CD4-positive, CD25-positive, alpha-beta regulatory T cell (primary cell): Measurements from ENCODE around the gene CAPG. TPM values are rescaled to one million over a fixed set of nuclear protein-coding genes. Genes with fewer than 3 reads are reported as not detected.
A peak's percentile ranks its signal among the peaks of the same experiment; 100 is the strongest.
"Not testable (repeated sequence)": the region's sequence is repeated elsewhere in the genome, so short reads cannot be mapped to it uniquely, and the experiment has no call there.

Source experiments
- ATAC-seq, 2 donors: fragments of 150-1000 bp; cut with Tn5 transposase; one replicate each; pipeline ENCODE4 v1.10.0; 2021; ENCODE audit warnings: low read depth in 2 of 2, moderate number of reproducible peaks in 2 of 2, moderate library complexity in 1 of 2
- DNase-seq, 3 donors: peaks; one replicate each; pipeline versions ENCODE4 v3.0.0 to v3.0.0-alpha.2; 2012 to 2022; ENCODE audit warnings: mixed read lengths in 1 of 3
- H3K27ac ChIP-seq: one replicate; pipeline ENCODE4 v1.7.0; 2013; ENCODE audit warnings: mild to moderate bottlenecking, low read length; ENCODE audit not compliant: insufficient read depth, poor library complexity, severe bottlenecking
- H3K27me3 ChIP-seq: one replicate; pipeline ENCODE4 v1.7.0; 2013; ENCODE audit warnings: low read length; ENCODE audit not compliant: control insufficient read depth, insufficient read depth
- H3K36me3 ChIP-seq: one replicate; pipeline ENCODE4 v1.7.0; 2013; ENCODE audit warnings: mild to moderate bottlenecking, low read length, moderate library complexity; ENCODE audit not compliant: control insufficient read depth, insufficient read depth
- H3K4me1 ChIP-seq: 2 replicates; pipeline ENCODE4 v1.7.0; 2013; ENCODE audit warnings: mild to moderate bottlenecking, low read length; ENCODE audit not compliant: insufficient read depth, control insufficient read depth, poor library complexity, severe bottlenecking
- H3K4me3 ChIP-seq: one replicate; pipeline ENCODE4 v1.7.0; 2013; ENCODE audit warnings: low read depth, mild to moderate bottlenecking, low read length, moderate library complexity
- H3K9me3 ChIP-seq, 2 experiments: 1 replicate in 1 of 2; 2 replicates in 1 of 2; pipeline ENCODE4 v1.7.0; 2013; ENCODE audit warnings: low read length in 2 of 2, mild to moderate bottlenecking in 1 of 2, moderate library complexity in 1 of 2; ENCODE audit not compliant: control insufficient read depth in 2 of 2
- H3K27ac Mint-ChIP-seq, 3 donors: one replicate each; pipeline ENCODE4 v1.8.0; 2020 to 2022; ENCODE audit warnings: mild to moderate bottlenecking in 3 of 3, mixed read lengths in 3 of 3, moderate library complexity in 2 of 3
- H3K27me3 Mint-ChIP-seq: one replicate; pipeline ENCODE4 v1.8.0; 2022; ENCODE audit warnings: mild to moderate bottlenecking, mixed read lengths
- H3K36me3 Mint-ChIP-seq: one replicate; pipeline ENCODE4 v1.8.0; 2020; ENCODE audit warnings: mixed read lengths
- H3K4me1 Mint-ChIP-seq, 4 donors: one replicate each; pipeline ENCODE4 v1.8.0; 2020 to 2022; ENCODE audit warnings: mixed read lengths in 4 of 4, mild to moderate bottlenecking in 1 of 4
- H3K4me3 Mint-ChIP-seq, 4 donors: one replicate each; pipeline ENCODE4 v1.8.0; 2020 to 2022; ENCODE audit warnings: mild to moderate bottlenecking in 4 of 4, mixed read lengths in 4 of 4, moderate library complexity in 3 of 4
- H3K9me3 Mint-ChIP-seq, 7 donors: one replicate each; pipeline ENCODE4 v1.8.0; 2020 to 2022; ENCODE audit warnings: mixed read lengths in 7 of 7, mild to moderate bottlenecking in 3 of 7, moderate library complexity in 2 of 7
- polyA plus RNA-seq, 4 donors: library from polyadenylated mRNA; unstranded; fragments of 300-500 nt; fragmentation: Illumina TruSeq; gene quantifications; one replicate each; pipeline ENCODE4 v1.2.3, GENCODE V29; 2021
- total RNA-seq: library from RNA; stranded (reverse); gene quantifications from one replicate; pipeline ENCODE4 v1.2.3, GENCODE V29; 2022

The CAPG gene
- total and polyA plus RNA-seq, 5 donors from 2014 or later, result 19.9 to 74.7 (median 44.5) TPM

GRCh38 chr2:85371045-85371444, 39.1 kb downstream of the CAPG start:
- H3K9me3 Mint-ChIP-seq, result peaks cover 0 to 2% (median 0%) of the 10 kb centered on the region in 7 donors
- Histone ChIP-seq H3K4me1 (no peaks in the 10 kb centered on the region), H3K27me3 (no peaks in the 10 kb centered on the region), H3K9me3 (no peaks in the 10 kb centered on the region), H3K36me3 (peaks cover 15% of the 10 kb centered on the region), H3K27ac (no peak overlapping the region), H3K4me3 (no peak overlapping the region)
- H3K36me3 Mint-ChIP-seq, result peaks cover 41% of the 10 kb centered on the region
- H3K27ac Mint-ChIP-seq, result no peak overlapping the region
- DNase-seq (no peak), ATAC-seq (no peak)
- no peaks in the 10 kb centered on the region for H3K27me3 Mint-ChIP-seq
- peaks cover 0 to 7% (median 3%) of the 10 kb centered on the region in 4 donors for H3K4me1 Mint-ChIP-seq
- no peak overlapping the region for H3K4me3 Mint-ChIP-seq

- Histone ChIP-seq H3K27ac (no peak overlapping the region), H3K9me3 (no peaks in the 10 kb centered on the region), H3K4me3 (no peak overlapping the region), H3K27me3 (no peaks in the 10 kb centered on the region), H3K4me1 (no peaks in the 10 kb centered on the region), H3K36me3 (peaks cover 15% of the 10 kb centered on the region)
- H3K4me1 Mint-ChIP-seq, result no peaks in the 10 kb centered on the region
- H3K27ac Mint-ChIP-seq, result no peak overlapping the region
- peaks cover 0 to 2% (median 0%) of the 10 kb centered on the region in 7 donors for H3K9me3 Mint-ChIP-seq
- no peak for DNase-seq
- no peaks in the 10 kb centered on the region for H3K27me3 Mint-ChIP-seq
- peaks cover 34% of the 10 kb centered on the region for H3K36me3 Mint-ChIP-seq
- no peak for ATAC-seq
- H3K4me3 Mint-ChIP-seq, result no peak overlapping the region
Measured at GRCh38 chr2:85369500-85369899, 40.7 kb downstream of the CAPG start.

- H3K36me3 Mint-ChIP-seq, result peaks cover 32% of the 10 kb centered on the region
- H3K4me1 Mint-ChIP-seq, result no peaks in the 10 kb centered on the region
- no peak overlapping the region for H3K4me3 Mint-ChIP-seq
- no peaks in the 10 kb centered on the region for H3K27me3 Mint-ChIP-seq
- no peak overlapping the region for H3K27ac ChIP-seq
- no peak overlapping the region for H3K4me3 ChIP-seq
- peaks cover 0 to 1% (median 0%) of the 10 kb centered on the region in 7 donors for H3K9me3 Mint-ChIP-seq
- ATAC-seq (no peak), DNase-seq (no peak)
- H3K27me3 ChIP-seq, result no peaks in the 10 kb centered on the region
- H3K4me1 ChIP-seq, result no peaks in the 10 kb centered on the region
- H3K27ac Mint-ChIP-seq, result no peak overlapping the region
- H3K9me3 ChIP-seq, result no peaks in the 10 kb centered on the region
- peaks cover 15% of the 10 kb centered on the region for H3K36me3 ChIP-seq
Measured at GRCh38 chr2:85368921-85369320, 41.2 kb downstream of the CAPG start.

- Mint-ChIP-seq H3K9me3 (peaks cover 0 to 1% (median 0%) of the 10 kb centered on the region in 7 donors), H3K4me1 (peaks cover 0 to 2% (median 0%) of the 10 kb centered on the region in 4 donors), H3K27ac (no peak overlapping the region), H3K4me3 (no peak overlapping the region), H3K36me3 (peaks cover 35% of the 10 kb centered on the region), H3K27me3 (no peaks in the 10 kb centered on the region)
- ATAC-seq (no peak), DNase-seq (no peak)
- Histone ChIP-seq H3K36me3 (peaks cover 27% of the 10 kb centered on the region), H3K27ac (no peak overlapping the region), H3K27me3 (no peaks in the 10 kb centered on the region), H3K4me3 (no peak overlapping the region), H3K9me3 (no peaks in the 10 kb centered on the region), H3K4me1 (no peaks in the 10 kb centered on the region)
Measured at GRCh38 chr2:85367180-85367579, 43.0 kb downstream of the CAPG start.

- not testable (repeated sequence) for H3K27ac ChIP-seq, DNase-seq, H3K4me3 ChIP-seq, H3K27me3 ChIP-seq, H3K9me3 ChIP-seq, H3K4me1 ChIP-seq, ATAC-seq, H3K9me3 Mint-ChIP-seq, H3K27me3 Mint-ChIP-seq, H3K27ac Mint-ChIP-seq, H3K4me3 Mint-ChIP-seq
- H3K36me3 Mint-ChIP-seq, result peaks cover 43% of the 10 kb centered on the region
- H3K4me1 Mint-ChIP-seq, result peaks cover 0 to 13% (median 8%) of the 10 kb centered on the region in 4 donors
- peaks cover 29% of the 10 kb centered on the region for H3K36me3 ChIP-seq
Measured at GRCh38 chr2:85362653-85363387, 47.3 kb downstream of the CAPG start.

- H3K27me3 Mint-ChIP-seq, result no peaks in the 10 kb centered on the region
- H3K36me3 Mint-ChIP-seq, result peaks cover 31% of the 10 kb centered on the region
- H3K4me3 Mint-ChIP-seq, result peak overlapping the region in 3 of 4 donors; percentile 22 to 65 (median 39)
- peaks cover 19% of the 10 kb centered on the region for H3K36me3 ChIP-seq
- no peaks in the 10 kb centered on the region for H3K9me3 Mint-ChIP-seq
- DNase-seq (no peak), ATAC-seq (no peak)
- H3K4me3 ChIP-seq, result no peak overlapping the region
- H3K9me3 ChIP-seq, result no peaks in the 10 kb centered on the region
- H3K27me3 ChIP-seq, result no peaks in the 10 kb centered on the region
- peaks cover 38% of the 10 kb centered on the region for H3K4me1 ChIP-seq
- H3K27ac ChIP-seq, result no peak overlapping the region
- peak overlapping the region in 1 of 3 donors; percentile 26 for H3K27ac Mint-ChIP-seq
- peaks cover 12 to 54% (median 33%) of the 10 kb centered on the region in 4 donors for H3K4me1 Mint-ChIP-seq
Measured at GRCh38 chr2:85357736-85358135, 52.4 kb downstream of the CAPG start.

- H3K4me1 ChIP-seq, result peaks cover 40% of the 10 kb centered on the region
- DNase-seq (no peak), ATAC-seq (no peak)
- H3K36me3 ChIP-seq, result peaks cover 15% of the 10 kb centered on the region
- peaks cover 24% of the 10 kb centered on the region for H3K36me3 Mint-ChIP-seq
- no peaks in the 10 kb centered on the region for H3K27me3 ChIP-seq
- H3K4me3 Mint-ChIP-seq, result peak overlapping the region; percentile 80 to 99 (median 96)
- H3K9me3 Mint-ChIP-seq, result no peaks in the 10 kb centered on the region
- H3K9me3 ChIP-seq, result no peaks in the 10 kb centered on the region
- no peak overlapping the region for H3K27ac ChIP-seq
- H3K4me1 Mint-ChIP-seq, result peaks cover 12 to 63% (median 37%) of the 10 kb centered on the region in 4 donors
- no peak overlapping the region for H3K4me3 ChIP-seq
- no peaks in the 10 kb centered on the region for H3K27me3 Mint-ChIP-seq
- H3K27ac Mint-ChIP-seq, result no peak overlapping the region
Measured at GRCh38 chr2:85356186-85356585, 54.0 kb downstream of the CAPG start.

GRCh38 chr2:85355521-85355920, 54.6 kb downstream of the CAPG start:
- Mint-ChIP-seq H3K9me3 (no peaks in the 10 kb centered on the region), H3K4me1 (peaks cover 12 to 65% (median 37%) of the 10 kb centered on the region in 4 donors), H3K27ac (peak overlapping the region; percentile 90 to 98 (median 97)), H3K36me3 (peaks cover 26% of the 10 kb centered on the region), H3K27me3 (no peaks in the 10 kb centered on the region), H3K4me3 (peak overlapping the region; percentile 96 to 99 (median 98))
- H3K4me3 ChIP-seq, result peak overlapping the region; percentile 95
- ATAC-seq (no peak), DNase-seq (peak in 1 of 3 donors; percentile 12)
- peaks cover 21% of the 10 kb centered on the region for H3K36me3 ChIP-seq
- no peaks in the 10 kb centered on the region for H3K9me3 ChIP-seq
- H3K4me1 ChIP-seq, result peaks cover 40% of the 10 kb centered on the region
- H3K27me3 ChIP-seq, result no peaks in the 10 kb centered on the region
- H3K27ac ChIP-seq, result no peak overlapping the region
